Body of pancreas (tissue), 4 donors: ENCODE data around the gene AIMP1.

Source experiments
- CTCF ChIP-seq, 7 experiments: fragments of 450-650 bp in 4 of 7; fragments of 200-600 bp in 3 of 7; sonication (generic) in 3 of 7; IDR thresholded peaks; one replicate each; pipeline ENCODE4 v1.5.1; 2016 to 2019; ENCODE audit warnings: antibody characterized with exemption in 7 of 7
- POLR2A ChIP-seq, 3 donors: fragments of 450-650 bp; IDR thresholded peaks; one replicate each; pipeline ENCODE4 v1.6.1; 2016; ENCODE audit warnings: antibody characterized with exemption in 3 of 3, mild to moderate bottlenecking in 2 of 3

GRCh38 chr4:106269711-106270110 is 46.6 kb upstream of the AIMP1 start:
- TF ChIP-seq CTCF (IDR thresholded peaks at IDR 0.05): no peak
- no peak for TF ChIP-seq POLR2A (IDR thresholded peaks at IDR 0.05)
